Astrocyte (in vitro differentiated cells and primary cell): ENCODE measurements around the gene PCNX4. TPM values are rescaled to one million over a fixed set of nuclear protein-coding genes. Genes with fewer than 3 reads are reported as not detected.
"Not testable (repeated sequence)": the region's sequence is repeated elsewhere in the genome, so short reads cannot be mapped to it uniquely, and the experiment has no call there.

Experiments used
- DNase-seq: peaks from one replicate; pipeline ENCODE4 v3.0.0-alpha.2; 2010; ENCODE audit warnings: low read depth
- FAIRE-seq: peaks from 2 replicates; lab custom pipeline; 2011; peaks lifted over from hg19 to GRCh38; lab: Jason Lieb, UNC
- H2AFZ ChIP-seq: 2 replicates; pipeline ENCODE4 v1.6.0; 2012; ENCODE audit warnings: low read depth, low read length, inconsistent platforms
- H3K27ac ChIP-seq: 2 replicates; pipeline ENCODE4 v1.5.1; 2011; ENCODE audit warnings: low read depth, low read length, inconsistent platforms
- H3K27me3 ChIP-seq: 2 replicates; pipeline ENCODE4 v1.6.0; 2011; ENCODE audit warnings: low read length, inconsistent platforms; ENCODE audit not compliant: insufficient read depth
- H3K36me3 ChIP-seq: 2 replicates; pipeline ENCODE4 v1.5.1; 2011; ENCODE audit warnings: low read length, inconsistent platforms; ENCODE audit not compliant: insufficient read depth
- H3K4me1 ChIP-seq: 2 replicates; pipeline ENCODE4 v1.5.1; 2011; ENCODE audit warnings: low read length, inconsistent platforms; ENCODE audit not compliant: insufficient read depth
- H3K4me2 ChIP-seq: 2 replicates; pipeline ENCODE4 v1.6.0; 2012; ENCODE audit warnings: low read length, inconsistent platforms
- H3K4me3 ChIP-seq: 2 replicates; pipeline ENCODE4 v1.5.1; 2011; ENCODE audit warnings: low read depth, mild to moderate bottlenecking, low read length, inconsistent platforms; ENCODE audit not compliant: insufficient read depth
- H3K79me2 ChIP-seq: 2 replicates; pipeline ENCODE4 v1.6.0; 2012; ENCODE audit warnings: mild to moderate bottlenecking, low read length, inconsistent platforms; ENCODE audit not compliant: insufficient read depth
- H3K9ac ChIP-seq: 2 replicates; pipeline ENCODE4 v1.6.0; 2012; ENCODE audit warnings: mild to moderate bottlenecking, low read length, inconsistent platforms
- H3K9me3 ChIP-seq: 2 replicates; pipeline ENCODE4 v1.5.1; 2012; ENCODE audit warnings: low read depth, mild to moderate bottlenecking, low read length, inconsistent platforms; ENCODE audit not compliant: insufficient read depth
- H4K20me1 ChIP-seq: 2 replicates; pipeline ENCODE4 v1.6.0; 2012; ENCODE audit warnings: low read length, inconsistent platforms; ENCODE audit not compliant: insufficient read depth
- H3K27ac Mint-ChIP-seq: one replicate; pipeline ENCODE4 v1.8.0; 2021; ENCODE audit warnings: mild to moderate bottlenecking, mixed read lengths; ENCODE audit not compliant: unreplicated experiment
- H3K27me3 Mint-ChIP-seq: one replicate; pipeline ENCODE4 v1.8.0; 2021; ENCODE audit warnings: low read depth, mixed read lengths; ENCODE audit not compliant: unreplicated experiment
- H3K36me3 Mint-ChIP-seq: one replicate; pipeline ENCODE4 v1.8.0; 2021; ENCODE audit warnings: low read depth, mixed read lengths; ENCODE audit not compliant: unreplicated experiment
- H3K4me1 Mint-ChIP-seq: one replicate; pipeline ENCODE4 v1.8.0; 2021; ENCODE audit warnings: low read depth, mixed read lengths; ENCODE audit not compliant: unreplicated experiment
- H3K4me3 Mint-ChIP-seq: one replicate; pipeline ENCODE4 v1.8.0; 2021; ENCODE audit warnings: mild to moderate bottlenecking, moderate library complexity, mixed read lengths; ENCODE audit not compliant: unreplicated experiment
- H3K9me3 Mint-ChIP-seq: one replicate; pipeline ENCODE4 v1.8.0; 2021; ENCODE audit warnings: mild to moderate bottlenecking, mixed read lengths; ENCODE audit not compliant: unreplicated experiment
- EZH2 ChIP-seq: IDR thresholded peaks from 2 replicates; pipeline ENCODE4 v1.6.1; 2012; ENCODE audit warnings: mild to moderate bottlenecking, low read length, inconsistent platforms; ENCODE audit not compliant: insufficient read depth
- total RNA-seq: library from RNA; stranded (reverse); gene quantifications from 2 replicates; pipeline ENCODE4 v1.2.1, GENCODE V29; 2021
- TF ChIP-seq, protein P1 (sequence below): IDR thresholded peaks from 2 replicates; pipeline ENCODE4 v1.5.1; 2011; ENCODE audit warnings: low read depth, mild to moderate bottlenecking, inconsistent platforms, low read length, moderate library complexity; ENCODE audit not compliant: insufficient read depth

Gene PCNX4
- total RNA-seq, 1 donor from 2014 or later, result 71.3 TPM

GRCh38 chr14:60095781-60096450, 4.2 kb downstream of the PCNX4 start:
- Histone ChIP-seq H3K4me3 (peak overlapping the region; percentile 6), H3K9me3 (no peaks in the 10 kb centered on the region), H3K4me1 (peaks cover 23% of the 10 kb centered on the region), H4K20me1 (peaks cover 56% of the 10 kb centered on the region), H3K9ac (no peak overlapping the region), H3K27ac (peak overlapping the region; percentile 59), H3K36me3 (peaks cover 3% of the 10 kb centered on the region), H3K4me2 (peak overlapping the region; percentile 92), H3K79me2 (peaks cover 89% of the 10 kb centered on the region), H3K27me3 (no peaks in the 10 kb centered on the region), H2AFZ (no peak overlapping the region)
- TF ChIP-seq EZH2, result no peak
- TF ChIP-seq, protein P1, sequence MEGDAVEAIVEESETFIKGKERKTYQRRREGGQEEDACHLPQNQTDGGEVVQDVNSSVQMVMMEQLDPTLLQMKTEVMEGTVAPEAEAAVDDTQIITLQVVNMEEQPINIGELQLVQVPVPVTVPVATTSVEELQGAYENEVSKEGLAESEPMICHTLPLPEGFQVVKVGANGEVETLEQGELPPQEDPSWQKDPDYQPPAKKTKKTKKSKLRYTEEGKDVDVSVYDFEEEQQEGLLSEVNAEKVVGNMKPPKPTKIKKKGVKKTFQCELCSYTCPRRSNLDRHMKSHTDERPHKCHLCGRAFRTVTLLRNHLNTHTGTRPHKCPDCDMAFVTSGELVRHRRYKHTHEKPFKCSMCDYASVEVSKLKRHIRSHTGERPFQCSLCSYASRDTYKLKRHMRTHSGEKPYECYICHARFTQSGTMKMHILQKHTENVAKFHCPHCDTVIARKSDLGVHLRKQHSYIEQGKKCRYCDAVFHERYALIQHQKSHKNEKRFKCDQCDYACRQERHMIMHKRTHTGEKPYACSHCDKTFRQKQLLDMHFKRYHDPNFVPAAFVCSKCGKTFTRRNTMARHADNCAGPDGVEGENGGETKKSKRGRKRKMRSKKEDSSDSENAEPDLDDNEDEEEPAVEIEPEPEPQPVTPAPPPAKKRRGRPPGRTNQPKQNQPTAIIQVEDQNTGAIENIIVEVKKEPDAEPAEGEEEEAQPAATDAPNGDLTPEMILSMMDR, result no peak
- peaks cover 12% of the 10 kb centered on the region for H3K36me3 Mint-ChIP-seq
- FAIRE-seq (peak; percentile 66), DNase-seq (peak; percentile 79)
- H3K27ac Mint-ChIP-seq, result no peak overlapping the region
- H3K9me3 Mint-ChIP-seq, result no peaks in the 10 kb centered on the region
- no peak overlapping the region for H3K4me3 Mint-ChIP-seq
- H3K27me3 Mint-ChIP-seq, result no peaks in the 10 kb centered on the region
- peaks cover 20% of the 10 kb centered on the region for H3K4me1 Mint-ChIP-seq

- FAIRE-seq (no peak), DNase-seq (no peak)
- Histone ChIP-seq H2AFZ (no peak overlapping the region), H4K20me1 (peaks cover 73% of the 10 kb centered on the region), H3K4me3 (no peak overlapping the region), H3K9ac (no peak overlapping the region), H3K27me3 (no peaks in the 10 kb centered on the region), H3K79me2 (peaks cover 99% of the 10 kb centered on the region), H3K4me2 (no peak overlapping the region), H3K9me3 (no peaks in the 10 kb centered on the region), H3K27ac (no peak overlapping the region), H3K36me3 (peaks cover 3% of the 10 kb centered on the region), H3K4me1 (peaks cover 29% of the 10 kb centered on the region)
- Mint-ChIP-seq H3K27ac (no peak overlapping the region), H3K4me1 (peaks cover 33% of the 10 kb centered on the region), H3K9me3 (no peaks in the 10 kb centered on the region), H3K27me3 (no peaks in the 10 kb centered on the region), H3K4me3 (no peak overlapping the region), H3K36me3 (peaks cover 12% of the 10 kb centered on the region)
- TF ChIP-seq, protein P1, result no peak
- TF ChIP-seq EZH2, result no peak
These were observed 6.3 kb downstream of the PCNX4 start for GRCh38 chr14:60097974-60098373.

DNA sequence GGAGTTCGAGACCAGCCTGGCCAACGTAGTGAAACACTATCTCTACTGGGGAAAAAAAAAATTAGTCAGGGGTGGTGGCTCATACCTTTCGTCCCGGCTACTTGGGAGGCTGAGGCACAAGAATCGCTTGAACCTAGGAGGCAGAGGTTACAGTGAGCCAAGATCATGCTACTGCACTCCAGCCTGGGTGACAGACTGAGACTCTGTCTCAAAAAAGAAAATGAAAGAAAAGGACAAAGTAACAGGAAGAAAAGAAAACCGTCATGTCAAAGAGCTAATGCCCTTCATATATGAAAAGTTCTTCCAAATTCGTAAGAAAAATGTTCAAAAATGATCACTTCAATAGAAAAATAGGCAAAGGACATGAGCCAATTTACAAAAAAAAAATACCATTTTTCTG, 8.1 kb downstream of the PCNX4 start:
- peaks cover 74% of the 10 kb centered on the region for H4K20me1 ChIP-seq
- H3K27me3 Mint-ChIP-seq, H3K36me3 ChIP-seq, H3K27ac Mint-ChIP-seq, H3K27me3 ChIP-seq, H3K4me3 ChIP-seq, H3K9me3 Mint-ChIP-seq, DNase-seq, H3K27ac ChIP-seq, H3K9me3 ChIP-seq, H3K4me2 ChIP-seq, H3K9ac ChIP-seq, FAIRE-seq, H2AFZ ChIP-seq, H3K4me3 Mint-ChIP-seq: not testable (repeated sequence)
- H3K4me1 ChIP-seq, result peaks cover 20% of the 10 kb centered on the region
- H3K79me2 ChIP-seq, result peaks cover 97% of the 10 kb centered on the region
- Mint-ChIP-seq H3K4me1 (peaks cover 28% of the 10 kb centered on the region), H3K36me3 (peaks cover 12% of the 10 kb centered on the region)
